NT2/D1 (cell line): ENCODE results near the gene ADPRM.

Experiments
- SUZ12 ChIP-seq: IDR thresholded peaks from 2 replicates; pipeline ENCODE4 v1.6.1; 2011; ENCODE audit not compliant: insufficient read length, insufficient read depth; ENCODE audit errors: extremely low read depth
- YY1 ChIP-seq: IDR thresholded peaks from 2 replicates; pipeline ENCODE4 v1.6.1; 2011; ENCODE audit not compliant: insufficient read length, insufficient read depth
- ZNF274 ChIP-seq: IDR thresholded peaks from 2 replicates; pipeline ENCODE4 v1.6.1; 2011; ENCODE audit warnings: mild to moderate bottlenecking, low read depth, low read length

DNA sequence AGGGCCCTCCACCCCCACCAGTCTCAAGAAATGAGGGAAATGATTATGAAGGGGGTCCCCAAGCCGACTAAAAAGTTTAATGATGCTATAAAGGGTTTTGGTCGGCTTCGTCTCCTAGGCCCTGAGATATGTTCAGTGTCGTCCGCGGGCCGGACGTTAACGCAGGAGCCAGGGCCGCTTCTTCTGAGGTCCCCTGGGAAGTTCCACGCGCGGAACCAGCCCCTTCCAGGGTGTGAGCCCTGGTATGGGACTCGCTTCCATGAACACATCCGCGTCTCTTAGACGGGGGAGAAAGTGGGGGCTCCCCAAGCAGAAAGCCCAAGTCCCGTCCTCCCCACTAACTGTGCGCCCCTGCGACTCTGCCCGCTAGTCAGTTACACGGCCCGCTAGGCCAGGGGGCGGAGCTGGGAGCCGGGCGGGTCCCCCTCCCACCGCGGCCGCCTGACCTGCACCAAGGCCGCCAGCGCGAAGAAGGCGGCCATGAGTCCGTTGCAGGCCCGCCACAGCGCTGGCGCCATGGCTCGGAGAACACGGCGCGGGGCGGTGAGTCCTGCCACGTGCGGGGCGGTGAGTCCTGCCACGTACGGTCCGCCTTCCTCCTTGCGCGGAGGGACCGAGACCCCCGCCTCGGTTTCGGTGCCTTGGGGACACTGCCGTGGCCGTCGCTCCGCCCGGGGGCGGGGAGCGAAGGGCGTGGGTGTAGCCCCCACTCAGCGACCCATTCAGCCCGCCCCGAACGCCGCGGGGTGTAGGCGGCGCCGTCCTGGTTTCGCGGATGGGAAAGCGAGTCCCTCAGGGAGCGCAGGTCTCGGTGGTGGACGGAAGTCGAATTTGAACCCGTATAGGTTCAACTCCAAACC lies 32.2 kb downstream of the ADPRM start, which contains the start of gene TMEM220:
- TF ChIP-seq SUZ12, result no peak
- no peak for TF ChIP-seq YY1
- no peak for TF ChIP-seq ZNF274
